Stimulated activated CD4-positive, alpha-beta T cell treated with anti-CD3 and anti-CD28 coated beads, Interleukin-2, amount 100 ng/mL, for 24 hours (primary cell): ENCODE measurements around the gene GPR137.

ENCODE experiments used
- DNase-seq, 2 donors: peaks; one replicate each; pipeline ENCODE4 v3.0.0-alpha.2; 2020

The GPR137 gene

GRCh38 chr11:64249563-64250414 lies 35.9 kb upstream of the GPR137 start:
- DNase-seq: no peak

DNA sequence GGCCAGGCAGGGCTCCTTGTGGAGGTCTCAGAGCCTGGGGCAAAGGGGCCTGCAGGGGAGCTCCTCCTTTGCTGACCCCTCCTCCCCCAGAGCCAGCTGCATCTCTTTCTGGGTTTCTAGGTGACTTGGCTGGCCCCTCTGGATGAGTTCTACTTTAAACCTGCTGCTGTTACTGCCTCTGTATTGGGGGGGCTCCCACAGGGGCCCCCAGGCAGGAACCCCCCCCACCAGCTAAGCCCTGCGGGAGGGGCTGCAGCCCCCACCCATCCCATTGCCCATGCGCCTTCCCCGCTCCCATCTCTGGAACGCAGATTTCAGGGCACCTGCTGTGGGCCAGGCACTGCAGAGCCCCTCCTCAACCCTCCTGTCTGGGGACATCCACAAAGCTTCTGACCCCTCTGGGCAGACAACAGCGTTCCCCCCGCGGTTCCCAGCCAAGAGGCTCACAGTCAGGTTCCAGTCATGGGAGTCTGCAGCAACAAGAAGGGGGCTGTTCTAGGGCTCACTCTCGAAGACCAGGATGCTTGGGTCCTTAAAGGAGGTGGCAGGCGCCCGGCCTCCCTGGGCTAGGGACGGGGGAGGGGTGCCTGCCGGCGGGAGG lies 35.1 kb upstream of the GPR137 start:
- DNase-seq: no peak

DNA sequence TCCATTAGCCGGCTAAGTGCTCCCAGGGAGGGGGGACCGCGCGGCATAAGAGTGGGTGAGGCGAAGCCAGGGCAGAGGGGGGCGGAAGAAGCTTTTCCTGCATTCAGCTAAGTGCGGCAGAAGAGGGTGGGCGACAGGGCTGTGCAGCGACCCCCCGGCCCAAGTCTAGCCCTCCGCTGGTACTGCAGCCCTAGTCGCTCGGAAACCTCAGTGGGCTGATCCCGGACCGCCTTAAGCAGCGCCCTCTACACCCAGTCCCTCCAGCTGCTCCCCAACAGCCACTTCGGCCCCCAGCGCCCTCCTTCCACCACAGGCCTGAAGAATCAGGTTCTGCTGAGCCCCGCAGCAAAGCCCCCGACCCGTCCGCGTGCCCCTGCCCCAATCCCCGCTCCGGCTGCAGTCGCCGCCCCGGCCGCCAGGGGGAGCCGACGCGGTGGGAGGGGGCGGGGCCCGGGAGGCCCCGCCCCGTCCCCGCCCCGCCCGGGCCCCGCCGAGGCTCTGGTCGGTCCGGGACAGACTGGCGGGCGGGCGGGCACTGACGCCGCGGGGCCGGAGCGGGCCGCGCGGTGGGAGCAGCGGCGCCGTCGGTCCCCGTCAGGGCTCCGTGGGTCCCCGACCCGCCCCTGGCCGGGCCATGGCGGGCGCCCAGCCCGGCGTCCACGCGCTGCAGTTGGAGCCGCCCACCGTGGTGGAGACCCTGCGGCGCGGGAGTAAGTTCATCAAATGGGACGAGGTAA lies 34.5 kb upstream of the GPR137 start, which contains the start of gene PLCB3:
Gene PLCB3, plus strand, starts transcription at position 515 of the 737 bp plus-strand sequence. Its CDS starts 120 bp downstream, at position 635.
- peak; percentile 70 to 75 for DNase-seq

DNA sequence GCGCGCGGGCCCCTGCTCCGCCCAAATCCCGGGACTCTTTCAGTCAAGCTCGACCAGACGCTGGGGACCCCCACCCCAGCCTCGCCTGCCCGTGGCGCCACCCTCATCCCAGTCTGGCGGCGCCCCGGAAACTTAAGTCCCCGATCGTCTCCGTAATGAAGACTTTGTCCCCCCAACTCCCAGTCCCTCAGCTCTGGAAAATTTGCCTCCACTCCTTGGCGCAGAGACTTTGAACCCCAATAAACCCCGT lies 34.0 kb upstream of the GPR137 start:
- DNase-seq: no peak

DNA sequence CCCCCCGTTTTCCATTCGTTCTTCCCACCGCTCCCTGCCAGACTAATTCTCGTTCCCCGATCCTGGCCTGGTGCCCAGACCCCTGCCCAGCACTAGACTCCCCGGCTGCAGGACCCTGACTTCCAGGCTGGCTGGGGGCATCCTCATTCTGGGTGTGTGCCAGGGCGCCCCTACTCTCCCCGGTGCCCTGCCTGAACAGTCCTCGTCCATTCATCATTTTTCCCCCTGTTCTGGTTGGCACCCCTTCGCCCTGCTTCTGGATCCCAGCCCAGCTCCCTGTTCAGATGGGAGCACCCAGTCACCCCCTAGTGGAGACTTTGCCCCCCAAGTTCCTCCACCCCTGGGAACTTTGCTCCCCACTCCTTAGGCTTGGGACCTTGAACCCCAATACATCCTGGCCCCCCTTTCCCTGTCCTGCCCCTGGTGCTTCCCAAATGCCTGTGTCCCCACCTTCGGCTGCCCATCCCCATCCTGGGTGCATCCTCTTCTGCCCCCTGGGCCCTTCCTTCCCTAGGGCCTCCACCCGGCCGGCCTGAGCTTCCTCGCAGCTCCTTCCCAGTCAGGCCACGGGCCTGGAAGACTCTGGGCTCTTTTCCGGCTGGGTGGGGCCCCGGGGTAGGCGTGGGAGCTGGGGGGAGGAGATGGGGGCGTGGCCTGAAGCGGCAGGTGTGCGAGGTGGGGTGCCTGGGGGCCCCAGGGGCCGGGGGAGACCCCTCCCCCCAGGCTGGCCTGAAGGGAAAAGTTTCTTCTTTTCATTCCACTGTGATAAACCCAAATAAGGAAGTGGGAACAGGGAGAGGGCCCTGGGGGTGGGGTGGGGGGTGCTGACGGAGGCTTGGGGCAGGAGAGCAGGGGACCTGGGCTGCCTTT lies 33.4 kb upstream of the GPR137 start:
- peak in 1 of 2 donors; percentile 52 for DNase-seq

- DNase-seq: no peak
These were observed 32.6 kb upstream of the GPR137 start for GRCh38 chr11:64253043-64253442.

- DNase-seq: no peak
These were observed 32.2 kb upstream of the GPR137 start for GRCh38 chr11:64253481-64253880.

DNA sequence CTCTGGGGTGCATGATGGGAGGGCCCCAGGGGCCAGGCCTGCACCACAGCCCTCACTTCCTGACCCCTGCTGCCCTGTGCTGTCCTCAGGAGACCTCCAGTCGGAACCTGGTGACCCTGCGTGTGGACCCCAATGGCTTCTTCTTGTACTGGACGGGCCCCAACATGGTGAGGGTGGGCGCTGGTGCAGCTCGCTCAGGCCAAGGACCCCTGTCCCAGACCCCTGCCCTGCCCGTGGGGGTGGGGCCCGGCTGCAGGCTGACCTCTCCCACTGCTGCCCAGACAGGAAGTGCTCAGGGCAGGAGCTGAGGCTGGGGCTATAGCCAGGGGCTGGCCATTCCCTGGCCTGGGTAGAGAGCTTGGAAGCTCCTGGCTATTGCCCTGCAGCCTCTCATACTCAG lies 31.3 kb upstream of the GPR137 start:
- no peak for DNase-seq

DNA sequence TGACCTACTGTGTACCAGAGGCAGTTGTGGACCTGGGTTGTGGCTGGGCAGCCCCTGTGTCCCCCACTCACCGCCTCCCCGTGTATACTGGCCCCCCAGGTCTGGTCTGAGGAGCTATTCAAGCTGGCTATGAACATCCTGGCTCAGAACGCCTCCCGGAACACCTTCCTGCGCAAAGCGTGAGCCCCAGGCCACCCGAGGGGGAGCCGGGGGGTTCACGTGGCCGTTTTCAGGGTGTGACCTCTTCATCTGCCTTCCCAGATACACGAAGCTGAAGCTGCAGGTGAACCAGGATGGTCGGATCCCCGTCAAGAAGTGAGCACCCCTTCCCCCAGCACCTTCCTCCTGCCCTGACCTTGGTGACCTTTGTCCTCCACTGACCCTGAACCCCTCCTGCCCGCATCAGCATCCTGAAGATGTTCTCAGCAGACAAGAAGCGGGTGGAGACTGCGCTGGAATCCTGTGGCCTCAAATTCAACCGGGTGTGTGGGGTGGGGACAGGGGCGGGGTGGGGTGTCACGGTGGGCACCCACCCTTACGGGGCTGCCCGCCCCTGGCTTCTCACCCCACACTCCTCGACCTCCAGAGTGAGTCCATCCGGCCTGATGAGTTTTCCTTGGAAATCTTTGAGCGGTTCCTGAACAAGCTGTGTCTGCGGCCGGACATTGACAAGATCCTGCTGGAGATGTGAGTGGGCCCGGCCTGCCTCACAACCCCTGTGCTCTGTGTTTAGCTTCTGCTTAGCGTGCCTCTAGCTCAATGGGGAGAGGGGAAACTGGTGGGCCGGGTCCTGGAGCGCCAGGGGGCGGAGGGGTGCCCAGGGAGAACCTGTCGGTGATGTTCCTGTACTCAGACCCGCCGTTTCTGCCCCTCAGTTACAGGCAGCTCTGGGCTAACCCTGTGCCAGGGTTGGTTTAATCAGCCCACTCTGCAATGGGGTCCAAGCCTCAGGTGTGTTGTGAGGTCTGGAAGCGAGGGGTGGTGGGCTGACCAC lies 30.2 kb upstream of the GPR137 start:
- DNase-seq: no peak

DNA sequence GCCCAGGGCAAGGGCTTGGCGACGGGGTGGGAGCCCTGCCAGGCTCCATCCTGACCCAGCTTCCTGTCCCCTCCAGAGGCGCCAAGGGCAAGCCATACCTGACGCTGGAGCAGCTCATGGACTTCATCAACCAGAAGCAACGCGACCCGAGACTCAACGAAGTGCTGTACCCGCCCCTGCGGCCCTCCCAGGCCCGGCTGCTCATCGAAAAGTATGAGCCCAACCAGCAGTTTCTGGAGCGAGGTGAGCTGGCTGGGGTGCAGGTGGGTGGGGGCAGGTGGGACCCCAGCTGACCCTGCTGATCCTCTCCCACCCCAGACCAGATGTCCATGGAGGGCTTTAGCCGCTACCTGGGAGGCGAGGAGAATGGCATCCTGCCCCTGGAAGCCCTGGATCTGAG lies 29.3 kb upstream of the GPR137 start:
- no peak for DNase-seq

GRCh38 chr11:64258356-64258755 lies 27.3 kb upstream of the GPR137 start:
- no peak for DNase-seq

- DNase-seq: no peak
These were observed 26.6 kb upstream of the GPR137 start for GRCh38 chr11:64258946-64259532.

DNA sequence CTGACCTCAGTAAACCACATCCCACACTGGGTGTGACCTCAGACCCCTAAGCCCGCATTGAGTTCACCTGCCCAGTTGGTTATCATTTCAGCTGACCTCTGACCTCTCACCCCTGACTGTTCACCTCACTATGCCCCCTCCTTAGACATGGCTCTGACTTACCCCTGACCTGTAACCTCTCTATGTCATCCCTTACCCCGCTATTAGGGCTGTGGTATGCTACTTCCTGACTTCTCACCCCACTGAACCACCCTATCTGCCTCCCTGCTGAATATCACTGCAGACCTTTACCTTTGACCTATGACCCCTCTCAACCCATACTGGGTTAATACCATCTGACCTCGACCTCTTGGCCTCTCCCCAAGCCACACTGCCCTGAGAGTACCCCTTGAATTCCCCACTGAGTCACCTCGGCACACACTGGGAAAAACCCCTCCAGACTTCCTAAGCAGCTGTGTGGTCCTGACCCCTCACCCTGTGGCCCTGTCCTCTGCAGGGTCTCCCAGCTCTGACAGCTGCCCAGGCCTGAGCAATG lies 26.0 kb upstream of the GPR137 start:
- DNase-seq: no peak

- DNase-seq: no peak
These were observed 25.4 kb upstream of the GPR137 start for GRCh38 chr11:64260147-64260708.

- DNase-seq: no peak
These were observed 24.0 kb upstream of the GPR137 start for GRCh38 chr11:64261556-64262080.

DNA sequence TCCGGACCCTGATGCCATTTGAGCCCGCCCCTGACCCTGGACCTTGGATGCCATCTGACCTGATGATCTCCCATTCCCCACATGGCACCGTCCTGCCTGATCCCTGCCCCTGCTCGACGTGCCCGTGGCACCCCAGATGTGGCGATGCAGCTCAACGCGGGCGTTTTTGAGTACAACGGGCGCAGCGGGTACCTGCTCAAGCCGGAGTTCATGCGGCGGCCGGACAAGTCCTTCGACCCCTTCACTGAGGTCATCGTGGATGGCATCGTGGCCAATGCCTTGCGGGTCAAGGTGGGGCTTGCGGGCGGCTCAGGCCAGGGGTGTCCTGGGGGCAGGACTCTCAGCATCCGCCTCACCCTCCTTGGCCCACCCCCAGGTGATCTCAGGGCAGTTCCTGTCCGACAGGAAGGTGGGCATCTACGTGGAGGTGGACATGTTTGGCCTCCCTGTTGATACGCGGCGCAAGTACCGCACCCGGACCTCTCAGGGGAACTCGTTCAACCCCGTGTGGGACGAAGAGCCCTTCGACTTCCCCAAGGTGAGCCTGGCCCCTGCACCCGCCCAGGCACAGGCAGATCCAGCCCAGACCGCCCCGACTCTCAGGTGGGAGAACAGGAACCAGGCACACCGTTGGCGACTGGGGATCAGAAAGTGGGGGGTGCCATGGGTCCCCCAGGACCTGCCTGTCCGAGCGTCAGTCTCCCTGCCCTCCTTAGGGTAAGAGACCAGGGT lies 23.2 kb upstream of the GPR137 start:
- DNase-seq: no peak

DNA sequence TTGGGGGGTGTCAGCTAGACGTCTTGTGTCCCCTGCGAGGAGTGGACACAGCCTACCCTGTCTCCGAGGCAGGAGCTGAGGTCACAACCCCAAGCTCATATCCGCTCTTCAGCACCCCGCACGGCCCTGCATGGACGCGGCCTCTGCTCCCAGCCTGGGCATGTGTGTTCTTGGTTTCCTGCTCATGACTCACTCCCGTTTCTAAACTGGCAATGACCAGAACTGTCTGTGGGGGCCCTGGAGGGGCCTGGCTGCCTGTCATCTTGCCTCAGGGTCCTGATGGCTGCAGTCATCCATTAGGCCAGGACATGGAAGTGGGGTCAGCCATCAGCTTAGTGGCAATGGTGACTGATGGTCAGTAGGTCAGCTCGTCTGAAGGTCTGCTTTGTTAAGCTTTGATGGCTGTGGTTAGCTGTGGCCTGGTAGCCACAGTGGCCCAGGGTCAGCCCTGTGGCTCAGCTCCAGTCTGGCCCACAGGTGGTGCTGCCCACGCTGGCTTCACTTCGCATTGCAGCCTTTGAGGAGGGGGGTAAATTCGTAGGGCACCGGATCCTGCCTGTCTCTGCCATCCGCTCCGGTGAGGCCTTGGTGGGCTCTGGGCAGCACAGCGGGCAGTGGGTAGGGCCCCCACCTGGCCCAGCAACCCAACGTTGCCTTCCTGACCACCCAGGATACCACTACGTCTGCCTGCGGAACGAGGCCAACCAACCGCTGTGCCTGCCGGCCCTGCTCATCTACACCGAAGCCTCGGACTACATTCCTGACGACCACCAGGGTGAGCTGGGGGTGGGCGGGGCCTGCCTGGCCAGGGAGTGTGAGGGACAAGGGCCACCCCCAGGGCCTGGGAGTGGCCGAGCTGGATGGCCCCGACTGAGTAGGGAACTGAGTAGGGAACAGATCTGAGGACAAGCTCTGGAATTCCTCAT lies 22.4 kb upstream of the GPR137 start:
- no peak for DNase-seq

DNA sequence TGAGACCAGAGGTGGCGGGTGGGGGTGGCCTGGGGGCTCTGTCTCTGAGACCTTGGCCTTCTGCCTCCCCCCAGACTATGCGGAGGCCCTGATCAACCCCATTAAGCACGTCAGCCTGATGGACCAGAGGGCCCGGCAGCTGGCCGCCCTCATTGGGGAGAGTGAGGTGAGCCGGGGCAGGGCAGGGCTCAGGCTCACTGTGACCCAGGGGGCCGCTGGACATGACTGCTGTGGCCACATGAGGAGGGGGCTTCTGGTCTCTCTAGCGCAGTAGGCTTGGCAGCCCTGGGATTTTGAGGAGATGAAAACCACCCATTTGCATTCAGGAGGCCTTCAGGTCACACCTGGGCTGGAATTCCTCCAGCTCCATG lies 21.7 kb upstream of the GPR137 start:
- DNase-seq: no peak
